GM18520 (cell line): ENCODE results near the gene NALCN.
A peak's percentile ranks its signal among the peaks of the same experiment; 100 is the strongest.

Source experiments
- ATAC-seq: cut with Tn5 transposase; IDR thresholded peaks from one replicate; pipeline ENCODE4 v1.9.1; 2021; ENCODE audit not compliant: unreplicated experiment

The NALCN gene

DNA sequence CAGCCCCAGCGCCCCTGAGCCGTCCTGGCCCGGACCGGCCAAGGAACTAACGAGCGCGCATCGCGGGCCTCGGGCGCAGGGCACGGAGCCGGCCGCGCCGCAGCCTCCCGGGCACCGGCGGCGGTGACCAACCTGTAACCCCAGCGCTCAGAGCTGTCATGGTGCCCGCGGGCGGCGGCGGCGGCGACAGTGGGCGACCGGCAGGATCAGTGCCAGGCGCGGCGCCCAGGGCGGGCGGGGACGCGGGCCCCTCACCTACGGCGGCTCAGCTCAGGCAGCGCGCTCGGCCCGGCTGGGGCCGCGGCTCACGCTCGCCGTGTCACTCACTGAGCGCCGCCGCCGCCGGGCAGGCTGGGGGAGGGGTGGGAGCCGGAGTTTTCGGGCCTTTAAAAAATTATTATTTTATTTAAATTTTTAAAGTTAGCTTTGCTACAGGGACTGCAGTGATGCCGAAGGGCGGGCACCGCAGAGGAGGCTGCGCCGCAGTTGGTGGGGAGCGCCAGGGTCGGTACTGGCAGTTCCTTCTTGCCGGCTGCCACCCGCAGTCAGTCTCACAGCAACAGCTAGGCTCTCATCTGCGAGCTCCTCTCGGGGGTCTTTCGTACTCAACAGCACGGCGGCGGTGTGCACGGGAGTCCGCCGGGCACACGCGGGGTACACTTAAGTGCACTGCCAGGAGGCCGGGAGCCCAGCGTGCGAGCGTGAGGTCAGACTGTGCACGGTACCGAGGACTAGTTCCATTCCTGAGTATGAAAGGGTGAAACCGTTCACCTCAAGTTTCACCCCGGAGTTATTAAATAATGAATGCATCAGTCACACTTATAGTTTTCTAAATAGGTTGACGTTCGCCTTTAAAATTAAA, at the start of gene NALCN:
TSS of gene NALCN (minus strand) at position 328 of the 862 bp plus-strand sequence. CDS start 17,382 bp downstream, outside the sequence.
- ATAC-seq, result no peak

DNA sequence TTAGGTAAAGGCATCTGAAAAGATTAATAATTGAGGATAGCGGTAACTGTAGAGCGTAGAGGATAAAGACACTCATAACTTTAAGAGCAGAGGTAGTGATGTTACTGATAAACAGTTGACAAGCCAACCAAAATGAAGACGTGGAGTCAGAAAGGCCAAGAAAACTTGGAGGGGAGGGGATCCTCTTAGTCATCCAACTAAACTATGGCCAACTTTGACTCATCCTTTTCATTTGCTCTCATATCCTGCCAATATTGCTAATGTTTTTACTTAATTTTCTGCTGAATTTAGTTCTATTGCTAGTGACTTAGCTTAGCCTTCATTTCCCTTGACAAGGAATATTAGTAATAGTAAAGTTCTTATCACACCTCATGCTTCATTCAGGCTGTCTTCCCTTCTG, 49.6 kb upstream of the NALCN start:
- no peak for ATAC-seq

DNA sequence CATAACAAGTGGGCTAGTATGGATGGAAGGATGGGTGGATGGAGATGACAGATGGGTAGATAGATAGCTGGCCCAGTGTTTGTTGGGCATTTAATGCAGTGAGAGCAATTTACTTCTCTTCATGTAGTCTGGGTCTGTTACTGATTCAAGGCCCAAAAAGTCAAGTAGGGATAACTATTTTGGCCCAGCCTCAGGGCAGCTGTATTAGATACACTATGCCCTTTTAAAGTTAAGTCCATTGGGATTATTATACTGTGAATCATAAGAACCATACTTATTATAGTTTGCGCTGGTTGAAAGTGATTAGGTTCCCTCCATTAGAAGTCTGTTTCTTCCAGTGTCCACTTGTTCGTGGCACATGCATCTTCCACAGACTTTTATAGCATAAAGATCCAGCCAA, 40.9 kb upstream of the NALCN start:
- ATAC-seq, result no peak

DNA sequence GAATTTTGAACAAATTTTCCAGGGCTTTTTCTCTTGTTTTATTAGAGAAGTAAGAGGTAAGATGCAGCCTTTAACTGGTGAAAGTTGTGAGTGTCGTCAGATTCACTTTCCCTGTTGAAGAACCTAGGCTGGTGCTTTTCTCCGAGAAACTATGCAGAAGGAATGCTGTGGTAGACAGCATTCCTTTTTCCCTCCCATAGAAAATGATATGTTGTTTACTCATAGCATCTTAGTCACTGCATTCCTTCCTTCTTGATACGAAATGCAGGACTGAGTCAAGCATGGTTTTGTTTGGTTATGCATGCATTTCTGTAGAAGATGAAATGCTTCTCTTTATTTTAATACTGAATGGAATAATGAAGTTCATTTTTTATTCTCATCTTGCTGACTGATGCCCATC, 39.6 kb upstream of the NALCN start:
- ATAC-seq, result no peak

DNA sequence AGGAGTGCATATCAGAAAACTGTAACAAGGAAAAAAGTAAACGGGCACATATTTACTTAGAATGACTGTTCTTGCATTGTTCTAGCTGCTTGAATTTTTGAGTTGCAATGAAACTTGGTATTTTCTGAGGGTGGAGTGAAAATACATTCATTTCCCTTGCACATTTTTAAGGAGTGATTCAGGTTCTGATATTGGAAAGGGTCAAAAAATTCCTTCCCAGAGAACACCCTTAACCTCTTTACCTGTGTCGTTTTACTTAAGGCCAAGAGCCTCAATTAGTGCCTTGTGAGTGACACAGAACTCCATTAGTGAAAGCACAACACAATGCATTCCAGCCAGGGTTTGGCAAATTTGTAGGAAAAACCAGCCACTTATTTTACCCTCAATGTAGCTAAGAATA, 38.5 kb upstream of the NALCN start:
- no peak for ATAC-seq

DNA sequence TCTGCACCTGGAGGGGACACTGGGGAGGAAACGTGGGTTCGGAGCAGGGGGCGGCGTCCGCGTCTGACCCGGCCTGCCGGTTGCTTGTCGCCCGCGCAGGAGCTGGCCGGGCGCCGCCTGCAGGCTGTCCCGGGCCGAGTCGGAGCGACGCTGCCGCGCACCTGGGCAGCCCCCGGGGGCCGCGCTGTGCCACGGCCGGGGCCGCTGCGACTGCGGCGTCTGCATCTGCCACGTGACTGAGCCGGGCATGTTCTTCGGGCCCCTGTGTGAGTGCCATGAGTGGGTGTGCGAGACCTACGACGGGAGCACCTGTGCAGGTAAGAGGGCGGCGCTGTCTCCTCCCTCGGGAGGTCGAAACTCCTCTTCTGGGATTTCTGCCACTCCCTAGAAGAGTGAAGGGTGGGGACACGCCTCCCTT, 37.5 kb upstream of the NALCN start:
- no peak for ATAC-seq

DNA sequence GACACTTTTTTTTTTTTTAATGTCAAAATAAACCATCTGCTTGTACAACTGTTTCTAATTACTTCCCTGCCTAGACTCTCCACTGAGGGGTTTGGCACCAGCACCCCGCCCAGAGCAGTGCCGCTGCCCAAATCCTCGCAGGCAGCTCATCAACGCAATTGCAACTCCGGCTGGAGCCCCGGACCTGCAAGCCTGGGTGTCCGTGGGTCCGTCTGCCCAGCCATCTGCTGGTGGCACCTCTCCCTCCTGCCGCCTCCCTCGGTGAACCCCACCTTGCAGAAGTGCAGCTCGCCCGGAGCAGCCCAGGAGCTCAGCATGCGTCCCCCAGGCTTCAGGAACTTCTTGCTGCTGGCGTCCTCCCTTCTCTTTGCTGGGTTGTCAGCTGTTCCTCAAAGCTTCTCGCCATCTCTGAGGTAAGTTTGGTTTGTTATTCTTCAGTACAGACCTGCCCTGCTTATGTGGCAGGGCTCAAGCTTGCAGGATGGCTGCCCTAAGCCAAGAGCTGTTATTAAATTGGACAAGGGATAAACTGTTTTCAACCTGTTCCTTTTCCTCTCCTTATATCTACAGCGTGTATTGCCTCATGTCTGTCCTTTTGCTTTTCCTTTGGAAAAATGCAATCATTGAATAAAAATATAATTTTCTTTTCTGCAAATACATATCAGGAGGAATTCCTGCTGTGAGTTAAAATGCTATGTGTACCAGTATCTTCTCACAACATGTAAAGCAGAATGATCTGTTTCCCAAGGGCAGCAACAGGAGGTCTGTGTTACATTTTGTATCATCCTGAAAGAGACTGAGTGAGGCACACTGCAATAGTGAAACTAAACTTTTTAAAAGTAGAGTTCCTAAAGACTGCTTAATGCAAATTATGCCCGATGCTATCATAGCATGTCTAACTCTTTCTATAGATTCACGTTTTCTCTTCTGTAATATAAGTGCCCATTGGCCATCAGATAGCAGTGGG, 36.5 kb upstream of the NALCN start, which contains the start of gene ITGBL1:
TSS of gene ITGBL1 (plus strand) at position 157 of the 967 bp plus-strand sequence. CDS start at position 316, 159 bp downstream.
- peak; percentile 82 for ATAC-seq

DNA sequence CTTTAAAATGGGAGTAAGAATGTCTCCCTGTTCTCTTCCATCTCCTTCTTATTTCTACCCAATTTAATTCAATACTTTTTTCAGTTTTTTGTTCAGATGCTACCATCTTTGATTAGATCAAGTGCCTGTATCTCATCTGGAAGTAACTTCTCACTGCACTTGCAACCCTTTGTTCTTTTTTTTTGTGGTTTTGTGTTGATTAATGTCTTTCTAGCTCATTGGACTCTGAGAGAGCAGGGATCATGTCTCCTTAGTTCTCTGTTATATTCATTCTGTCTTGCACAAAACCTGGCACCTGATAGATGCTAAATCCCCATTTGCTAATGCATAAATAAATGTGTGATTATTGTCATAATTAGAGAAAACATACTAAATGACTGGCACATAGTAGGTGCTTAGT, 35.3 kb upstream of the NALCN start:
- no peak for ATAC-seq

DNA sequence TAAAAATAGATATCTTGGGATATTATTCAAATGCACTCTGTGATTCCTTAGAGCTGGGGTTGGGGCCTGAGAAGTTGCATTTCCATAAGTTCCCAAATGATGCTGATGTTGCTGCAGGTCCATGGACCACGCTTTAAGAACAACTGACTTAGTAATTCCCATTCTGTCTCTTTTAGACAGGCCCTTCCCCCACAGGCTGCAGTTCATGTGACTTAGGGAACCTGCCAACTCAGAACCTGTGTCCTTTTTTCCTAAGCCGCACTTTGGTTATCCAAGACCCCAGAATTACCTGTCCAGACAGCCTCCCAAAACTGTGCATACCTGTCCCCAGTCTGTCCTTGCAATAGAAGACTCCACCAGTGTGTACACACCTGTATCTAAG, 34.4 kb upstream of the NALCN start:
- ATAC-seq, result no peak

DNA sequence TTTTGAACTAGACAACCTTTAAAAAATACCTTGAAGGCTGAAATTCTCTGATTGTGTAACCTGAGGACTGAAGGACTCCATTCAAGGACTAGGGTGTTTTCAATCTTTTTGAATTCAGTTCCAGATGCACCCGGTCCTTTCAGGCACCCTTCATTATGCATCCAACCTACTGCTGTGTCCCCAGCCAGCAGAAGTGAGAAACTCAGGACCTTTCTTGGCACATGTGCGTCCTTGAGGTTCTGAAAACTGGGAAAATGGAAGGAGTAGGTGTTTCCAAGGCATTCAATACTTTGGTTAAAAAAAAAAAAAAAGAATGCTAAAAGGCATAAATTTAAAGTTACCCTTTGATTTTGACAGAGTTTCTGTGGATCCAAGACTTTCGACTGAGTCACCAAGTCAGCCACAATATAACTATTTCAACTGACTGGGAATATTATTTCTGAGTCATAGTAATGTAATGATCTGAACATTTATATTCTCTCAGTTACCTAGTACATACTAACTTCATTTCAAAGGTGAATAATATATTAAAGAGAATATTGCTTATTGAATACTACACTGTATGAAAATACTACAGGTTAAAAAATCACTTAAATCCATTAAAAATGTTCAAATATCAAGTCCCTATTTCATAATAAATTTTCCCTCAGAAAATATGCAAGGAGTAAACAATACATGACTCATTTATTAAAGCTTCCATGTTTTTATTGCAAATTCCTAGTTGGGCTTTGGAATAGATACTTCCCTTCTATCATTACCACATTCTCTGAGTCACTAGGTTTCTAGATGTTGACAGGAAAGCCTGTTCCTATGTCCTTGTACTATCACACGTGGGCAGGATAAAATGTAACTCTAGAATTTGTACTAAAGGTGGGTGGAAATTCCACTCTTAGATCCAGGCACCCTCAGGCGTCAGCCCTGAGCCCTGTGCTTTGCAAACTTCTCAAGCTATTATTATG, 33.8 kb upstream of the NALCN start:
- no peak for ATAC-seq

DNA sequence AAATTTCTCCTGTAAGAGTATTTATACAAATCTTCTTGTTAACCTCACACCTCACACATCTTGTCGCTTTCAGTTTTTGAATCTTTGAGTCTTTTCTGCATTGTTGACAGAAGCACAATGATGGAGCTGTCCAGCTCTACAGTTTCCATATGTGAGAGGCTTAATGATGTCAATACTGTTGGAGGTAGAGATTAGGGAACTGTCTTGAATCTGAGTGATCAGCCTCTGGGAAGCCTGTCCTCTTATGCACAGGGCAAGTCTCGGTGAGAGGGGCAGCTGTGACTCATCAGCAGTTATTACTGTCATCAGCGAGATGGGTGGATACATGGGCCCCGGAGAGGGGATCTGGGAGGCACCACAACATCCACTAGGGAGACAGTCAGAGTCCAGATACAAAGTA, 31.5 kb upstream of the NALCN start:
- no peak for ATAC-seq

DNA sequence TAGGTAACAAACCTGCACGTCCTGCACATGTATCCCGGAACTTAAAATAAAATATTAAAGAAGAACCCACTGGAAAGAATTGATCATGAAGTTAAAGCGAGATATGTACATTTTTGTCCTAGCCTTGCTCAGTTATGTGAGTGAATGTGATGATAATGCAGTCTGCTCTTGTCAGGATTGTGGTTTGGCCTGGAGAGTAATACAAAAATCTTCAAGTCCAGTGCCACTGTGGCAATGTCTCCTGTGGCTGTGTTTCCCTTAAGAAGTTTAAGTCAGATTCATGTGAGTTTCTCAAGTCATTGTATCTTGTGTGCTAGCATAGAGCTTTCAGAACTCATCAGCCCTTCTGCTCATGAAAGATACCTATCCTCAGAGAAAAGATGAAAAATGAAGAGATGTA, 18.2 kb upstream of the NALCN start:
- no peak for ATAC-seq

DNA sequence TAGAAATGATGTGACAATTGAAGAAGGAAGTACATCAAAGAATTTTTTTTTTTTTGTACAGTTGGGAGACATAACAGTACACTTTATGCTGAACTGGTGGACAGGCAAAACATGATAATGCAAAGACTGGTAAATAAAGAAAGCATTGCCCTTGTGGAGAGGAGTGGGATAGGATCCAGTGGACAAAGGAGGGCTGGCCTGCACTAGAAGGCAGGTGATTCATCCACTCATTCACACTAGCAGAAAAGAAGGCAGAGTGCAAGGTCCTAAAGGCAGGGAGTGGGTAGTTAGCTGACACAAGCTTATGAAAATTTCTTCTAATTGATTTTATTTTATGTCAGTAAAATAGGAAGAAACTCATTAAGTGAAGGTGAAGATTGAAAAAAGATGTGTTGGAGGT, 17.6 kb upstream of the NALCN start:
- ATAC-seq, result no peak

DNA sequence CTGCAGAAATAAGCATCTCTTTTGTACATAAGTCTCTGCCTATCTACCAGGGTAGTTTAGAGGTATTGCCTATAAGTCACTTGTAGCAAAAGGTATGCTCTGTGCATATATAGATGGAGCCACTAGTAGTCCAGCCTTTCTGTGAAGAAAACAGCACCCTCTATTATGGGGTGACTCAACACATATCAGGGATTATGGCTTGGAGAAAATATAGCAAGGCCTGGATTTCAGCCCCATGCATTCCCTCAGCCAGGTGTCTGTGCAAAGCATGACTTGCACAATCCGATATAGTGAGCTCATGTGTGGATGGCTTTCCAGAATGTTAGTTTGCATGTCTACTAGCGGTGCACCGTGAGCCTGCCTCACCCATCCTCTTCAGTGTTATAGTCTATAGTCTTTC, 13.4 kb upstream of the NALCN start:
- no peak for ATAC-seq

DNA sequence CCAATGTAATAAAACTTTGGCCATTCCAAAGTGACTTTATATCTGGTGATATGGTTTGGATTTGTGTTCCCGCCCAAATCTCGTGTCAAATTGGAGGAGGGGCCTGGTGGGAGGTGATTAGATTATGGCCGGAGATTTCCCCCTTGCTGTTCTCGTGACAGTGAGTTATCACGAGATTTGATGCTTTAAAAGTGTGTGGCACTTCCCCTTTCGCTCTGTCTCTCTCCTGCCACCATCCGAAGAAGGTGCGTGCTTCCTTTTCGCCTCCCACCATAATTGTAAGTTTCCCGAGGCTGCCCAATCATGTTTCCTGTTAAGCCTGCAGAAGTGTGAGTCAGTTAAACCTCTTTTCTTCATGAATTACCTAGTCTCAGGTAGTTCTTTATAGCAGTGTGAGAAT, 9.3 kb upstream of the NALCN start:
- no peak for ATAC-seq

DNA sequence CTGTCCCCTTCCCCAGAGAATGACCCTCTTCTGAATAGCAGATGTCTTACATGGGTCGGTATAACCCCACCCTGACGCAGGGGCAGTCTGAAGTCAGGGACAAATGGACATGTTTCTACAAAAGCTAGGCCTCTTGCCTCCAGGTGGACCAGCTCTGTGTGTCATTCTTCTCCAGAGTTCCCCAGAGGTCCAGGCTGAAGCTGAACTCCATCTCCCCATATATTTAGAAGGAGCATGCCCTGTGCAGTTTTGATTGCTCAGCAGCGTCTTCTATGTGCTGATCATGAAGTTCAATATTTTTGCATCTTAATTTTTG, 8.8 kb upstream of the NALCN start:
- ATAC-seq, result no peak

DNA sequence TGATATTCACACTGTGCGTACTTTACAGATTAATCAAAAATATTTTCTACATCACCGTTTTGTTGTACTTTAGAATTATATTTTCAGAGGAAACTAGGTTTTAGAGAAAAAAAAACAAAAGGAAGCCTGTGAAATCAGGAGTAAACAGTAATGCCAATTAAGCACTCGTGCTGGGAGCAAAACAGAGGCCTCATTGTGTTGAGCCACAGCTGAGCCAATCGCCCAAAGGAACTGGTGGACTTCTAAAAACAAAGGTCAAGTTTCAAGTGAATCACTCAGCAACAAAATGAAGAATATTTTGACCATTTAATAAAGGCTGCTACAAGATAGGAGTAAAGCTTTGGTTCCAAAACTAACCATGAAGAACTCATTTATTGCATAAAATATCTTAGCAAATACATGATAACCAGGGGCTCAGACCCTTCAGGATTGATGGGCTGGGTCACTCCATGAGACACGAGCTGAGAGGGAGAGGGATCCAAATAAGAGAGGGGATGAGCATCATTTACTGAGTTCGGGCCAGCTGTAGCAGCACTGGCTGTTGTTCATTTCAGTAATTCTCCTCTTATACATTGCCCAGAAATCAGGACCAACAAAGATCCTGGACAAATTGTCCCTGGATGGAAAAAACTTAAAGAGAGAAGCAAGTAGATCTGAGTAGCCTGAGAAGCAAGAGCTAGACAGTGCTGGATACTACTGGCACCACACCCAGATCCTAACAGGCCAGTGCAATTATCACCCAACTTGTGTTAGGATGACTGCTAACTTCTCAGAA, 8.3 kb upstream of the NALCN start:
- no peak for ATAC-seq

DNA sequence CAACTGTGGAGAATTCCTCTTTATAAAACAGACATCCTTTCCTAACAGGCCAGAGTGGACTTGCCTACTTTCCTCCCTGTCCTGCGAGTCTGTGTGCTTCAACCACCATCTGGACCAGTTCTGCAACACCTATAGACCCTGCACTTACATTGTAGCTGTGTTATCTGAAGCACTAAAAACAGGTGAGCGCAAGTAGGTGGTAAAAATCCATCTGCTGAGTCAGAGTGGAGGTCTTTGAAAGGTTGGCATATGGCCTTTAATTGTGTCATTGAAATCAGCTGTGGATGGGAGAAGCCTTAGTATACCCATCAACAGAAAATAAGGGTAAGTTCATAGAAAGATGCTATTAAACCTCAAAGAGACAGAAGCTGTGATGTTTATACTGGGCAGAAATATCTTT, 7.6 kb upstream of the NALCN start:
- ATAC-seq, result no peak

DNA sequence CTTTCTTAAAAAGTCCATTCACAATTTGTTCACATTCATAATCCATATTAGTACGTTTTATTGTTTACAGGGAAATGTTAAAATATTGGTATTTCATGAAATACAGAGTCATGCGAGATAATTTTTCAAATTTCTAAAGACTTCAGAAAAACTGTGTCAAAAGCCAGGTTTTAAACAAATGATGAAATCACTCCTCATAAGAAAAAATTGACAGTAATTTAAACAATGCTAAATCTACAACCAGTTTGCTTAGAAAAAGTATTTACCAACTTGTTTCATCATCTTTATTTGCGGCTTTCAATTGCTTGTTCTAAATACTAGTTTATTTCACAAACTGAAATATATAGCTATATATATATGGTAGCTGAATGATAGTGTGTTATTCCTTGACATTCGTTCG, 1.2 kb upstream of the NALCN start:
- no peak for ATAC-seq

DNA sequence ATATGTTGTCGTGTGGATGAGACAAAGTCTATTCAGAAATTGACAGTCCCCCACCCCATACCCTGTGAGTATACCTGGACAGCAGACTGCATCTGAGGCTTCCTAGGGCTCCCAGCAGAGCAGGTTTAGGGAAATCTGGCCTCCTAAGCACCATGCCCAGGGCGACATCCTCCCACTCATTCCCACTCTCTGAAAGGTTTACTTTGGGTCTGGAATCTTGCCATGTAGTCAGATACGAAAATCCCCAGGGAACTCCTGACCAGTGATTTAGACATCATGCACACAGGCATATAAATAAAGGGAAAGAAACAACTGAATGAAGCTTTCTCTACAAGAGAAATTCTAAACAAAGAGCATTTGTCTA, 717 bp upstream of the NALCN start:
- ATAC-seq, result no peak
